AG04449 (cell line): ENCODE data around the gene RASL10B.

Experiments used
- CTCF ChIA-PET: fragments of 350-600 bp; formaldehyde crosslinking; extraction: SDS; loops from one replicate; lab custom pipeline; 2021; ENCODE audit warnings: antibody characterized with exemption; lab: Yijun Ruan, JAX
- POLR2A ChIA-PET: fragments of 400-600, 350-600 bp; formaldehyde crosslinking; extraction: SDS; loops from one replicate; lab custom pipeline; 2020; ENCODE audit warnings: antibody characterized with exemption, inconsistent platforms; lab: Yijun Ruan, JAX
- DNase-seq: peaks from one replicate; pipeline ENCODE4 v3.0.0-alpha.2; 2010; ENCODE audit warnings: low read depth, low spot score
- H3K4me3 ChIP-seq: 2 replicates; pipeline ENCODE4 v1.5.1; 2011; ENCODE audit warnings: low read depth, mild to moderate bottlenecking, control low read depth, low read length
- TF ChIP-seq, protein P1 (sequence below): IDR thresholded peaks from one replicate; pipeline ENCODE4 v1.5.1; 2011; ENCODE audit warnings: mild to moderate bottlenecking, moderate library complexity, low read length, control low read depth, inconsistent platforms; ENCODE audit not compliant: insufficient read depth; ENCODE audit errors: missing control alignments

Gene RASL10B

DNA sequence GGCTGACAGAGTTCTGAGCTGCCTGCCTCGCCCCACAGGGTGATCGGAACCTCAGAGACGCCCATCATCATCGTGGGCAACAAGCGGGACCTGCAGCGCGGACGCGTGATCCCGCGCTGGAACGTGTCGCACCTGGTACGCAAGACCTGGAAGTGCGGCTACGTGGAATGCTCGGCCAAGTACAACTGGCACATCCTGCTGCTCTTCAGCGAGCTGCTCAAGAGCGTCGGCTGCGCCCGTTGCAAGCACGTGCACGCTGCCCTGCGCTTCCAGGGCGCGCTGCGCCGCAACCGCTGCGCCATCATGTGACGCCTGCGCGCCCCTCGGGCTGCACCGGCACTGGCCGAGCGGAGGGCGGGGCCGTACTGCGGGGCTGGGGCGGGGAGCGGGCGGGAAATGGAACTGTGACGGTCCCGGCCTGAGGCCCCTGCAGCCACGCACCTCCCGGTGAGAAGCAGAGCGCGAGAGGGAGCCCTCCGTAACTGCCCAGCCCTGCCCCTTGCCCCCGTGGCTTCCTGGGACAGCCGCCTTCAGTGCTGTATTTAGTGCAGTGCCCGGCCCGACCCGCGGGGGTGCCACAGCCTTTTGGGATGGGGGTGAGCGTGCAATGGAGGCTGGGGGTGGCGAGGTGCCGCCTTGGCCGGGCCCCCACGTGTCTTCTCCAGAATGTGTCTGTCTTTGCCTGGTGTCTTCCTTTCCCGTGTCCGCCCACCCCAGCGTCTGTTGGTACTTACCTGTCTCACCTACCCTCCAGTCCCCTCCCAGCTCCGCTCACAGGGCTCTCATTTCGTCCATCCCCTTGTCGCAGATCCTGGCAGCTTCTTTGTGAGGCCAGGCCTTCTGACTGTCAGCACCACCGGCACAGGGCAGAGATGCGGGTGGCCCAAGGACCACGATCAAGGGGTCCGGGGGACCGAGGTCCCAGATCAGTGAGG, 9.8 kb downstream of the RASL10B start:
- peak overlapping the region; percentile 1; the same call in 1 of the 2 replicates for H3K4me3 ChIP-seq
- ChIA-PET POLR2A (no interaction called here), CTCF (interaction anchor here (0.9 to 12.9 kb wide), 4 partner anchors 5 to 126 kb away, joined by 3 to 565 read pairs (median 27); no protein-coding TSS in a partner anchor)
- no peak for DNase-seq
- TF ChIP-seq, protein P1, sequence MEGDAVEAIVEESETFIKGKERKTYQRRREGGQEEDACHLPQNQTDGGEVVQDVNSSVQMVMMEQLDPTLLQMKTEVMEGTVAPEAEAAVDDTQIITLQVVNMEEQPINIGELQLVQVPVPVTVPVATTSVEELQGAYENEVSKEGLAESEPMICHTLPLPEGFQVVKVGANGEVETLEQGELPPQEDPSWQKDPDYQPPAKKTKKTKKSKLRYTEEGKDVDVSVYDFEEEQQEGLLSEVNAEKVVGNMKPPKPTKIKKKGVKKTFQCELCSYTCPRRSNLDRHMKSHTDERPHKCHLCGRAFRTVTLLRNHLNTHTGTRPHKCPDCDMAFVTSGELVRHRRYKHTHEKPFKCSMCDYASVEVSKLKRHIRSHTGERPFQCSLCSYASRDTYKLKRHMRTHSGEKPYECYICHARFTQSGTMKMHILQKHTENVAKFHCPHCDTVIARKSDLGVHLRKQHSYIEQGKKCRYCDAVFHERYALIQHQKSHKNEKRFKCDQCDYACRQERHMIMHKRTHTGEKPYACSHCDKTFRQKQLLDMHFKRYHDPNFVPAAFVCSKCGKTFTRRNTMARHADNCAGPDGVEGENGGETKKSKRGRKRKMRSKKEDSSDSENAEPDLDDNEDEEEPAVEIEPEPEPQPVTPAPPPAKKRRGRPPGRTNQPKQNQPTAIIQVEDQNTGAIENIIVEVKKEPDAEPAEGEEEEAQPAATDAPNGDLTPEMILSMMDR: no peak

DNA sequence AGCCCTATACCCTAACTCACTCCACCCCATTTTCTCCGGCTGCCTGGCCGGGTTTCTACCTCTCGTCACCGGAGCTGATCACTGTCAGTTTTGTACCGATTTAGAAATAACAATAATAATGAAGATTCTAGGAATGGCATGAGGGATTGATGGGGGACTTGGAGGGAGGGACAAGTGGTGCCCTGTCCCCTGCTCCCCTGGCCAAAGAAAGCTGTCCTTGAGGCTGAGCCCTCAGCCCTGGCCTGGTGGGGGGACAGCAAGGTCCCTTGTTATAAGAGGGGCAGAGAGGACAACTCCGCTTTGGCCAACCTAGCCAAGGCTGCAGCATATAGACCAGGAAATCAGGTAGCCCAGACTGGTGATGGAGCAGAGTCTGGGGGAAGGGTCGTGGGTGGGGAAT, 11.1 kb downstream of the RASL10B start:
- CTCF ChIA-PET: interaction anchor here (1.0 to 12.9 kb wide), 3 partner anchors 23 to 127 kb away, joined by 3 to 565 read pairs (median 96); no protein-coding TSS in a partner anchor
- TF ChIP-seq, protein P1: no peak
- H3K4me3 ChIP-seq: no peak overlapping the region
- DNase-seq: no peak
- POLR2A ChIA-PET: no interaction called here

DNA sequence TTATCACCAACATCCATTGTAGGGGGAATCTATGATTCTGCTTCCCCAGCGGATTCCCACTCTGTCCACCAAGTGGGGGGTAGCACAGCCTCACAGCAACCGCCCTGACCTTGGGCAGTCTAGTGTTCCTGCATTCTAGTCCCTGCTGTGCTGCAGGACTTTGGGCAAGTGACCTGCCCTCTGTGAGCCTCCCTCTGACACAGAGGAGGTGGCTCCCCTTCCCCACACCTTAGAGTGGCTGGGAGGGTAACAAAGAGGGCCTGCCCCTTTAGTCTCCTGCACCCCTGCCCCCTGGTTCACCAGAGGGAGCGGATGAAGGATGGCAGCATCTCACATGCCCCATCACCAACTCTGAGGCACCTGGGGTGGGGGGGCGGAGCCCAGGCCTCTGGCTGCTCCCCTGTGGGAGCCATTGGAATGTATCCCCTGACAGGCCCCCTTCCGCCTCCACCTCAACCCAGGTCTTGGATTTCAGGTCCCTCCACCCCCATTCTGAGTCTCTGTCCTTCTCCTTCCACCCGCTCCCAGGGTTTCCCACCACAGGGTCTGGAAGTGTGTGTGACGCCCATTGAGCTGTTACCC, 11.5 kb downstream of the RASL10B start:
- no peak overlapping the region for H3K4me3 ChIP-seq
- ChIA-PET CTCF (interaction anchor here (1.0 to 12.9 kb wide), 7 partner anchors 5 to 138 kb away, joined by 3 to 565 read pairs (median 7); partner anchors contain the start of gene RASL10B), POLR2A (interaction anchor here (0.9 to 1.4 kb wide), 2 partner anchors 11 to 130 kb away, joined by 3 to 4 read pairs; partner anchors contain the start of gene RASL10B)
- no peak for DNase-seq
- TF ChIP-seq, protein P1: no peak

DNA sequence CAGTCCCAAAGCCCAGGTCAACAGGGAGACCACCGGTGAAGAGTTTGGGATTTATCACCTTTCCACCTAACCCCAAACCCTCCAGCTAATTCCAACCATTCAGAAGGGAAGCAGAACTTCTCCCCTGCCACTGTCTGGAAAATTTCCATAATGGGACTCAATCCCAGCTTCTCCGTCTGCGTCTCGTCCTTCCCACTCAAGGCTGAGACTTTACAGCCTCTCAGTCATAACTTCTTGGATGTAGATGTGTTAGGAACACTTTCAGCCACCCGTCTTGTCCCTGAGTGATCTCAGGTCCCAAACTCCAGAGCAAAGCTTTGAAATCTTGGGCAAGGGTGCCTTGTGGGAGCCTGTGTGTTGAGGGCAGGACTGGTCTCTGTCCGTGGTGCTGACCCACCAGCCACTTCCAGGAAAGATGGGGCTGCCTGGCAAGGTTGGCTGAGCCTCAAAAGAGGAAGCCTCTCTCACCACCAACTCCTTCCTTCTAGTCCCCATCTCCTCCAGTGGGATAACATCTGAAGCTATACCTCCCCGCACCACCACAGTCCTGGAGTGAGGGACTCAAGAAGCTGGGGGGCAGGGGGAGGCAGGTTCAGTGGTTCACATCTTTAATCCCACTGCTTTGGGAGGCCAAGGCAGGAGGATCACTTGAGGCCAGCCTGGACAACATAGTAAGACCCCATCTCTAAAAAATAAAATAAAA, 12.3 kb downstream of the RASL10B start:
- CTCF ChIA-PET: interaction anchor here (0.7 to 12.9 kb wide), 11 partner anchors 6 to 205 kb away, joined by 3 to 565 read pairs (median 5); partner anchors contain the start of gene RASL10B
- no peak for DNase-seq

DNA sequence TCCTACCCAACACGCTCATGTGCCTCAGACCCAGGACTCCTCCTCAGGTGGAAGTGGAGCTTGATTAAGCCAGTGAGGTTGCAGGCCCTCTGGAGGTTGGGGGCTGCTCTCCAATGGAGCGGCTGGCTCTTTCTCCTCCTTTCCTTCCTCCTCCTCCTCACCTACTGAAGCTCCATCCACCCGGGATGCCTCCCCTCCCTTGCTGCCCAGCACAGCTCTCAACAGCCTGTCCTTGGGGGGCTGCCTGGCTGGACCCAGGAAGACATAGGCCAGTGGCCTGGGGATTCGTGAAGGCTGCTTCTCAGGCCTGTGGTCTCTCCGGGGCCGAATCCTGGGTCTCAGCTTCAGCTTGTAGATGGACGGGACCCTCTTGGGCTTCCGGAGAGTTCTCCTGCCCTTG, 13.4 kb downstream of the RASL10B start:
- no peak overlapping the region for H3K4me3 ChIP-seq
- no peak for DNase-seq
- POLR2A ChIA-PET: no interaction called here
- TF ChIP-seq, protein P1: no peak
- CTCF ChIA-PET: interaction anchor here (0.6 to 12.9 kb wide), 15 partner anchors 7 to 206 kb away, joined by 3 to 565 read pairs (median 5); no protein-coding TSS in a partner anchor

More for the DNA sequence above, 12.3 kb downstream of the RASL10B start:
- POLR2A ChIA-PET: interaction anchor here (0.9 to 1.4 kb wide), 2 partner anchors 12 to 131 kb away, joined by 3 to 4 read pairs; partner anchors contain the start of gene RASL10B
- H3K4me3 ChIP-seq: no peak overlapping the region
- TF ChIP-seq, protein P1: no peak
